B cell (primary cell): ENCODE data around the gene DNAJB6.

Source experiments
- EZH2 ChIP-seq: IDR thresholded peaks from 2 replicates; pipeline ENCODE4 v1.6.1; 2012; ENCODE audit warnings: borderline replicate concordance, low read depth, mild to moderate bottlenecking, moderate library complexity, low read length; ENCODE audit not compliant: insufficient read depth, poor library complexity, severe bottlenecking
- TF ChIP-seq, protein P1 (sequence below): fragments of 200-600 bp; IDR thresholded peaks from one replicate; pipeline ENCODE4 v1.8.0; 2022; ENCODE audit warnings: antibody characterized with exemption, mild to moderate bottlenecking

GRCh38 chr7:157358041-157358752, 21.4 kb downstream of the DNAJB6 start:
- TF ChIP-seq EZH2: no peak
- TF ChIP-seq, protein P1, sequence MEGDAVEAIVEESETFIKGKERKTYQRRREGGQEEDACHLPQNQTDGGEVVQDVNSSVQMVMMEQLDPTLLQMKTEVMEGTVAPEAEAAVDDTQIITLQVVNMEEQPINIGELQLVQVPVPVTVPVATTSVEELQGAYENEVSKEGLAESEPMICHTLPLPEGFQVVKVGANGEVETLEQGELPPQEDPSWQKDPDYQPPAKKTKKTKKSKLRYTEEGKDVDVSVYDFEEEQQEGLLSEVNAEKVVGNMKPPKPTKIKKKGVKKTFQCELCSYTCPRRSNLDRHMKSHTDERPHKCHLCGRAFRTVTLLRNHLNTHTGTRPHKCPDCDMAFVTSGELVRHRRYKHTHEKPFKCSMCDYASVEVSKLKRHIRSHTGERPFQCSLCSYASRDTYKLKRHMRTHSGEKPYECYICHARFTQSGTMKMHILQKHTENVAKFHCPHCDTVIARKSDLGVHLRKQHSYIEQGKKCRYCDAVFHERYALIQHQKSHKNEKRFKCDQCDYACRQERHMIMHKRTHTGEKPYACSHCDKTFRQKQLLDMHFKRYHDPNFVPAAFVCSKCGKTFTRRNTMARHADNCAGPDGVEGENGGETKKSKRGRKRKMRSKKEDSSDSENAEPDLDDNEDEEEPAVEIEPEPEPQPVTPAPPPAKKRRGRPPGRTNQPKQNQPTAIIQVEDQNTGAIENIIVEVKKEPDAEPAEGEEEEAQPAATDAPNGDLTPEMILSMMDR: no peak
